ENCODE data around the gene CNPY1.

GRCh38 chr7:155589001-155589980 is 42.9 kb upstream of the CNPY1 start:
- TF ChIP-seq, protein P1, sequence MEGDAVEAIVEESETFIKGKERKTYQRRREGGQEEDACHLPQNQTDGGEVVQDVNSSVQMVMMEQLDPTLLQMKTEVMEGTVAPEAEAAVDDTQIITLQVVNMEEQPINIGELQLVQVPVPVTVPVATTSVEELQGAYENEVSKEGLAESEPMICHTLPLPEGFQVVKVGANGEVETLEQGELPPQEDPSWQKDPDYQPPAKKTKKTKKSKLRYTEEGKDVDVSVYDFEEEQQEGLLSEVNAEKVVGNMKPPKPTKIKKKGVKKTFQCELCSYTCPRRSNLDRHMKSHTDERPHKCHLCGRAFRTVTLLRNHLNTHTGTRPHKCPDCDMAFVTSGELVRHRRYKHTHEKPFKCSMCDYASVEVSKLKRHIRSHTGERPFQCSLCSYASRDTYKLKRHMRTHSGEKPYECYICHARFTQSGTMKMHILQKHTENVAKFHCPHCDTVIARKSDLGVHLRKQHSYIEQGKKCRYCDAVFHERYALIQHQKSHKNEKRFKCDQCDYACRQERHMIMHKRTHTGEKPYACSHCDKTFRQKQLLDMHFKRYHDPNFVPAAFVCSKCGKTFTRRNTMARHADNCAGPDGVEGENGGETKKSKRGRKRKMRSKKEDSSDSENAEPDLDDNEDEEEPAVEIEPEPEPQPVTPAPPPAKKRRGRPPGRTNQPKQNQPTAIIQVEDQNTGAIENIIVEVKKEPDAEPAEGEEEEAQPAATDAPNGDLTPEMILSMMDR (IDR thresholded peaks at IDR 0.05; ENCODE audit: insufficient read depth, low read length), result no peak
- TF ChIP-seq, protein P2, sequence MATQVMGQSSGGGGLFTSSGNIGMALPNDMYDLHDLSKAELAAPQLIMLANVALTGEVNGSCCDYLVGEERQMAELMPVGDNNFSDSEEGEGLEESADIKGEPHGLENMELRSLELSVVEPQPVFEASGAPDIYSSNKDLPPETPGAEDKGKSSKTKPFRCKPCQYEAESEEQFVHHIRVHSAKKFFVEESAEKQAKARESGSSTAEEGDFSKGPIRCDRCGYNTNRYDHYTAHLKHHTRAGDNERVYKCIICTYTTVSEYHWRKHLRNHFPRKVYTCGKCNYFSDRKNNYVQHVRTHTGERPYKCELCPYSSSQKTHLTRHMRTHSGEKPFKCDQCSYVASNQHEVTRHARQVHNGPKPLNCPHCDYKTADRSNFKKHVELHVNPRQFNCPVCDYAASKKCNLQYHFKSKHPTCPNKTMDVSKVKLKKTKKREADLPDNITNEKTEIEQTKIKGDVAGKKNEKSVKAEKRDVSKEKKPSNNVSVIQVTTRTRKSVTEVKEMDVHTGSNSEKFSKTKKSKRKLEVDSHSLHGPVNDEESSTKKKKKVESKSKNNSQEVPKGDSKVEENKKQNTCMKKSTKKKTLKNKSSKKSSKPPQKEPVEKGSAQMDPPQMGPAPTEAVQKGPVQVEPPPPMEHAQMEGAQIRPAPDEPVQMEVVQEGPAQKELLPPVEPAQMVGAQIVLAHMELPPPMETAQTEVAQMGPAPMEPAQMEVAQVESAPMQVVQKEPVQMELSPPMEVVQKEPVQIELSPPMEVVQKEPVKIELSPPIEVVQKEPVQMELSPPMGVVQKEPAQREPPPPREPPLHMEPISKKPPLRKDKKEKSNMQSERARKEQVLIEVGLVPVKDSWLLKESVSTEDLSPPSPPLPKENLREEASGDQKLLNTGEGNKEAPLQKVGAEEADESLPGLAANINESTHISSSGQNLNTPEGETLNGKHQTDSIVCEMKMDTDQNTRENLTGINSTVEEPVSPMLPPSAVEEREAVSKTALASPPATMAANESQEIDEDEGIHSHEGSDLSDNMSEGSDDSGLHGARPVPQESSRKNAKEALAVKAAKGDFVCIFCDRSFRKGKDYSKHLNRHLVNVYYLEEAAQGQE (IDR thresholded peaks at IDR 0.05; ENCODE audit: insufficient replicate concordance, low read depth), result no peak
- TF ChIP-seq POLR2AphosphoS5 (IDR thresholded peaks at IDR 0.05; ENCODE audit: low read depth) (no peak), GABPA (IDR thresholded peaks at IDR 0.05; ENCODE audit: low read depth) (no peak), SPI1 (IDR thresholded peaks at IDR 0.05; ENCODE audit: borderline replicate concordance, low read depth) (no peak)
